ENCODE data around the gene SLC35F1. TPM values are rescaled to one million over a fixed set of nuclear protein-coding genes. Genes with fewer than 3 reads are reported as not detected.
A peak's percentile ranks its signal among the peaks of the same experiment; 100 is the strongest.

Gene SLC35F1
- total and polyA plus RNA-seq, 10 of the 15 experiments (the other 5 are each of a cell fraction or from before 2014, with no cell fraction given): 0.01 TPM; not detected in 9

DNA sequence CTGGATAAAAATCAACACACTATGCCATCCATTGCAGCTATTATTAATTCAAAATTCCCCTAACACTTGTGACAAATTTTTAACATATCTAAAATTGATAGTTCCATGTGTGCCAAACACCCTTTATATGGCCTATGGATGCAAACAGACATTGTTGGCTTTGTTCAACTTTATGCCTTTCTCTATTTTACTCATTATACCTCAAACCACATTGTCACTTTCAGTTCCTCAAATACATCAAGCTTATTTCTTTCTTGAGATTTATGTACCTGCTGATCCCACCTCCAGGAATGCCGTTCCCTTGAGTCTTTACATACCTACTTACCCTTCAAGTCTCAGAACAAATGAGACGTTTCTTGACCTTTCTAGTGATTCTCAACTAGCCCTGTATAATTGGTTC lies 447.6 kb downstream of the SLC35F1 start (continued):
- TF ChIP-seq, protein P1, sequence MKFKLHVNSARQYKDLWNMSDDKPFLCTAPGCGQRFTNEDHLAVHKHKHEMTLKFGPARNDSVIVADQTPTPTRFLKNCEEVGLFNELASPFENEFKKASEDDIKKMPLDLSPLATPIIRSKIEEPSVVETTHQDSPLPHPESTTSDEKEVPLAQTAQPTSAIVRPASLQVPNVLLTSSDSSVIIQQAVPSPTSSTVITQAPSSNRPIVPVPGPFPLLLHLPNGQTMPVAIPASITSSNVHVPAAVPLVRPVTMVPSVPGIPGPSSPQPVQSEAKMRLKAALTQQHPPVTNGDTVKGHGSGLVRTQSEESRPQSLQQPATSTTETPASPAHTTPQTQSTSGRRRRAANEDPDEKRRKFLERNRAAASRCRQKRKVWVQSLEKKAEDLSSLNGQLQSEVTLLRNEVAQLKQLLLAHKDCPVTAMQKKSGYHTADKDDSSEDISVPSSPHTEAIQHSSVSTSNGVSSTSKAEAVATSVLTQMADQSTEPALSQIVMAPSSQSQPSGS (IDR thresholded peaks at IDR 0.05; ENCODE audit: low read length): peak; percentile 83
- TF ChIP-seq, protein P2, sequence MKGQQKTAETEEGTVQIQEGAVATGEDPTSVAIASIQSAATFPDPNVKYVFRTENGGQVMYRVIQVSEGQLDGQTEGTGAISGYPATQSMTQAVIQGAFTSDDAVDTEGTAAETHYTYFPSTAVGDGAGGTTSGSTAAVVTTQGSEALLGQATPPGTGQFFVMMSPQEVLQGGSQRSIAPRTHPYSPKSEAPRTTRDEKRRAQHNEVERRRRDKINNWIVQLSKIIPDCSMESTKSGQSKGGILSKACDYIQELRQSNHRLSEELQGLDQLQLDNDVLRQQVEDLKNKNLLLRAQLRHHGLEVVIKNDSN (IDR thresholded peaks at IDR 0.05; ENCODE audit: borderline replicate concordance, extremely low read length, insufficient read depth, low read depth, low read length): no peak
- TF ChIP-seq, protein P3, sequence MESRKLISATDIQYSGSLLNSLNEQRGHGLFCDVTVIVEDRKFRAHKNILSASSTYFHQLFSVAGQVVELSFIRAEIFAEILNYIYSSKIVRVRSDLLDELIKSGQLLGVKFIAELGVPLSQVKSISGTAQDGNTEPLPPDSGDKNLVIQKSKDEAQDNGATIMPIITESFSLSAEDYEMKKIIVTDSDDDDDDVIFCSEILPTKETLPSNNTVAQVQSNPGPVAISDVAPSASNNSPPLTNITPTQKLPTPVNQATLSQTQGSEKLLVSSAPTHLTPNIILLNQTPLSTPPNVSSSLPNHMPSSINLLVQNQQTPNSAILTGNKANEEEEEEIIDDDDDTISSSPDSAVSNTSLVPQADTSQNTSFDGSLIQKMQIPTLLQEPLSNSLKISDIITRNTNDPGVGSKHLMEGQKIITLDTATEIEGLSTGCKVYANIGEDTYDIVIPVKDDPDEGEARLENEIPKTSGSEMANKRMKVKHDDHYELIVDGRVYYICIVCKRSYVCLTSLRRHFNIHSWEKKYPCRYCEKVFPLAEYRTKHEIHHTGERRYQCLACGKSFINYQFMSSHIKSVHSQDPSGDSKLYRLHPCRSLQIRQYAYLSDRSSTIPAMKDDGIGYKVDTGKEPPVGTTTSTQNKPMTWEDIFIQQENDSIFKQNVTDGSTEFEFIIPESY (IDR thresholded peaks at IDR 0.05): no peak
- peak; percentile 96 to 98 for TF ChIP-seq IKZF2 (IDR thresholded peaks at IDR 0.05)
- TF ChIP-seq HSF1 (IDR thresholded peaks at IDR 0.05; ENCODE audit: low read depth, low read length): 0 out of 2 replicates have a peak, but pooled peaks have one; percentile 48
- TF ChIP-seq NFIC (IDR thresholded peaks at IDR 0.05; ENCODE audit: low read depth, low read length): peak; percentile 92
- TF ChIP-seq, protein P4, sequence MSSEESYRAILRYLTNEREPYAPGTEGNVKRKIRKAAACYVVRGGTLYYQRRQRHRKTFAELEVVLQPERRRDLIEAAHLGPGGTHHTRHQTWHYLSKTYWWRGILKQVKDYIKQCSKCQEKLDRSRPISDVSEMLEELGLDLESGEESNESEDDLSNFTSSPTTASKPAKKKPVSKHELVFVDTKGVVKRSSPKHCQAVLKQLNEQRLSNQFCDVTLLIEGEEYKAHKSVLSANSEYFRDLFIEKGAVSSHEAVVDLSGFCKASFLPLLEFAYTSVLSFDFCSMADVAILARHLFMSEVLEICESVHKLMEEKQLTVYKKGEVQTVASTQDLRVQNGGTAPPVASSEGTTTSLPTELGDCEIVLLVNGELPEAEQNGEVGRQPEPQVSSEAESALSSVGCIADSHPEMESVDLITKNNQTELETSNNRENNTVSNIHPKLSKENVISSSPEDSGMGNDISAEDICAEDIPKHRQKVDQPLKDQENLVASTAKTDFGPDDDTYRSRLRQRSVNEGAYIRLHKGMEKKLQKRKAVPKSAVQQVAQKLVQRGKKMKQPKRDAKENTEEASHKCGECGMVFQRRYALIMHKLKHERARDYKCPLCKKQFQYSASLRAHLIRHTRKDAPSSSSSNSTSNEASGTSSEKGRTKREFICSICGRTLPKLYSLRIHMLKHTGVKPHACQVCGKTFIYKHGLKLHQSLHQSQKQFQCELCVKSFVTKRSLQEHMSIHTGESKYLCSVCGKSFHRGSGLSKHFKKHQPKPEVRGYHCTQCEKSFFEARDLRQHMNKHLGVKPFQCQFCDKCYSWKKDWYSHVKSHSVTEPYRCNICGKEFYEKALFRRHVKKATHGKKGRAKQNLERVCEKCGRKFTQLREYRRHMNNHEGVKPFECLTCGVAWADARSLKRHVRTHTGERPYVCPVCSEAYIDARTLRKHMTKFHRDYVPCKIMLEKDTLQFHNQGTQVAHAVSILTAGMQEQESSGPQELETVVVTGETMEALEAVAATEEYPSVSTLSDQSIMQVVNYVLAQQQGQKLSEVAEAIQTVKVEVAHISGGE (CRISPR knock-in tag; IDR thresholded peaks at IDR 0.05): no peak
- TF ChIP-seq MTA2 (IDR thresholded peaks at IDR 0.05; ENCODE audit: low read depth): peak; percentile 81
